ENCODE results near the gene PPEF2. TPM values are rescaled to one million over a fixed set of nuclear protein-coding genes. Genes with fewer than 3 reads are reported as not detected.

PPEF2 gene
- total and polyA plus RNA-seq, 10 of the 15 experiments (the other 5 are each of a cell fraction or from before 2014, with no cell fraction given), result not detected

GRCh38 chr4:75891611-75892010 is 10.6 kb downstream of the PPEF2 start:
- no peaks in the 10 kb centered on the region for H3K4me1 ChIP-seq (ENCODE audit: control insufficient read depth, insufficient read depth, low read length)
- H2AFZ ChIP-seq (ENCODE audit: control insufficient read depth, low read depth, low read length), result no peak overlapping the region
- SMC1A ChIA-PET (ENCODE audit: uncharacterized antibody, unreplicated experiment), result no interaction called here
- FAIRE-seq, result no peak
- RAD21 ChIA-PET (ENCODE audit: unreplicated experiment), result no interaction called here
- DNase-seq (ENCODE audit: low read depth, low spot score), result no peak
- H3K36me3 ChIP-seq (ENCODE audit: control insufficient read depth in 2 of 2, insufficient read depth in 2 of 2, low read length in 1 of 2), result no peaks in the 10 kb centered on the region
- POLR2A ChIA-PET, result interaction anchor here (0.5 kb wide), 1 partner anchor 285 kb away, joined by 4 read pairs; no protein-coding TSS in a partner anchor
- H3K9me3 ChIP-seq (replicated peaks; ENCODE audit: control insufficient read depth, insufficient read depth, low read length), result no peaks in the 10 kb centered on the region
- no peaks in the 10 kb centered on the region for H3K27me3 ChIP-seq (replicated peaks in 1 of 2; ENCODE audit: control insufficient read depth in 2 of 2, insufficient read depth in 2 of 2, low read length in 1 of 2)
- H3K4me2 ChIP-seq (ENCODE audit: control insufficient read depth, insufficient read depth), result no peak overlapping the region
- WGBS (ENCODE audit: insufficient coverage, insufficient replicate concordance, low lambda C conversion rate, missing lambda C conversion rate), result 59% methylated on average over 14 of the region's 14 CpGs
- no TSS peak for BruUV-seq (replicated peaks)
- no peak overlapping the region for H3K9ac ChIP-seq (ENCODE audit: control insufficient read depth, insufficient read depth, low read length)
- H3K79me2 ChIP-seq (ENCODE audit: control insufficient read depth, insufficient read depth, low read length), result no peaks in the 10 kb centered on the region
- TF ChIP-seq IKZF2 (IDR thresholded peaks at IDR 0.05), result no peak
- TF ChIP-seq ATF7 (IDR thresholded peaks at IDR 0.05; ENCODE audit: low read depth), result no peak
- no peak for TF ChIP-seq EGR1 (IDR thresholded peaks at IDR 0.05; ENCODE audit: borderline replicate concordance in 1 of 2, low read depth in 2 of 2, low read length in 2 of 2)
- TF ChIP-seq TCF3 (IDR thresholded peaks at IDR 0.05; ENCODE audit: borderline replicate concordance, insufficient read depth, low read depth, low read length), result no peak
- TF ChIP-seq TARDBP (IDR thresholded peaks at IDR 0.05; ENCODE audit: borderline replicate concordance), result no peak
- TF ChIP-seq SREBF2 (IDR thresholded peaks at IDR 0.05; ENCODE audit: low read length), result no peak
- no peak for TF ChIP-seq CEBPB (IDR thresholded peaks at IDR 0.05; ENCODE audit: borderline replicate concordance in 1 of 2, low read depth in 2 of 2, low read length in 2 of 2)
- TF ChIP-seq SUPT20H (IDR thresholded peaks at IDR 0.05; ENCODE audit: borderline replicate concordance, control insufficient read depth, low read depth, low read length), result no peak
- TF ChIP-seq SMAD5 (IDR thresholded peaks at IDR 0.05; ENCODE audit: low read depth), result no peak
- no peak for TF ChIP-seq NFYA (IDR thresholded peaks at IDR 0.05; ENCODE audit: borderline replicate concordance, low read depth, low read length)
- TF ChIP-seq PRDM15 (CRISPR knock-in tag; IDR thresholded peaks at IDR 0.05), result no peak
- H3K27ac ChIP-seq (ENCODE audit: control insufficient read depth, insufficient read depth), result no peak overlapping the region
- H3K4me3 ChIP-seq, result no peak overlapping the region
- CTCF ChIA-PET, result no interaction called here
- intact Hi-C loops (cut with micrococcal nuclease; ENCODE audit: unreplicated experiment), result loop anchor here (5.0 kb wide), 1 partner anchor 176 kb away; no protein-coding TSS in a partner anchor
- ATAC-seq, result no peak
- H4K20me1 ChIP-seq (ENCODE audit: control insufficient read depth, insufficient read depth), result no peaks in the 10 kb centered on the region
- in situ Hi-C loops (cut with MboI), result no loop called here

Measured in GM12878 (cell line).